NOMO-1 (cell line): ENCODE data around the gene MTX3.
A peak's percentile ranks its signal among the peaks of the same experiment; 100 is the strongest.

Source experiments
- DNase-seq, 2 experiments: peaks; one replicate each; lab custom pipeline; 2025; ENCODE audit not compliant: unreplicated experiment in 2 of 2; lab: John Stamatoyannopoulos, UW

MTX3 gene

GRCh38 chr5:79984363-79984762 lies 6.7 kb downstream of the MTX3 start:
- DNase-seq, result no peak

GRCh38 chr5:79983618-79984017 lies 7.4 kb downstream of the MTX3 start:
- no peak for DNase-seq

GRCh38 chr5:79982136-79982535 lies 8.9 kb downstream of the MTX3 start:
- DNase-seq, result no peak

- no peak for DNase-seq
These were observed 14.1 kb downstream of the MTX3 start for GRCh38 chr5:79976759-79977515.

GRCh38 chr5:79975422-79975821 lies 15.6 kb downstream of the MTX3 start:
- DNase-seq, result no peak

- DNase-seq, result no peak
These were observed 16.2 kb downstream of the MTX3 start for GRCh38 chr5:79974886-79975285.

- DNase-seq, result no peak
These were observed 17.1 kb downstream of the MTX3 start for GRCh38 chr5:79973996-79974395.

GRCh38 chr5:79973511-79973910 lies 17.6 kb downstream of the MTX3 start:
- DNase-seq, result no peak

- DNase-seq, result no peak
These were observed 19.9 kb downstream of the MTX3 start for GRCh38 chr5:79971156-79971555.

GRCh38 chr5:79966448-79966847 lies 24.6 kb downstream of the MTX3 start:
- DNase-seq, result no peak

GRCh38 chr5:79964136-79964535 lies 26.9 kb downstream of the MTX3 start:
- DNase-seq, result no peak

- no peak for DNase-seq
These were observed 27.6 kb downstream of the MTX3 start for GRCh38 chr5:79963261-79964061.

- DNase-seq, result no peak
These were observed 28.4 kb downstream of the MTX3 start for GRCh38 chr5:79962575-79963222.

GRCh38 chr5:79961716-79962574 lies 29.1 kb downstream of the MTX3 start:
- no peak for DNase-seq

GRCh38 chr5:79959407-79959806 lies 31.7 kb downstream of the MTX3 start:
- DNase-seq, result peak in 1 of 2 experiments; percentile 55

- DNase-seq, result no peak
These were observed 35.0 kb downstream of the MTX3 start for GRCh38 chr5:79955941-79956670.

- DNase-seq, result no peak
These were observed 35.6 kb downstream of the MTX3 start for GRCh38 chr5:79955356-79955895.

- no peak for DNase-seq
These were observed 36.4 kb downstream of the MTX3 start for GRCh38 chr5:79954620-79955019.

- DNase-seq, result no peak
These were observed 43.5 kb downstream of the MTX3 start for GRCh38 chr5:79947567-79947966.

GRCh38 chr5:79938468-79938867 lies 52.6 kb downstream of the MTX3 start:
- no peak for DNase-seq
